Esophagus muscularis mucosa (tissue), 4 donors: ENCODE measurements around the gene USP22. TPM values are rescaled to one million over a fixed set of nuclear protein-coding genes. Genes with fewer than 3 reads are reported as not detected.
A peak's percentile ranks its signal among the peaks of the same experiment; 100 is the strongest.

ENCODE experiments used
- DNase-seq: peaks from one replicate; pipeline ENCODE4 v3.0.0-alpha.2; 2017; ENCODE audit errors: extremely low spot score
- H3K27ac ChIP-seq, 4 donors: fragments of 200-600 bp; sonication (generic); replicated peaks in 1 of 4; 1 replicate in 3 of 4; 2 replicates in 1 of 4; pipeline ENCODE4 v1.5.1; 2016 to 2019; ENCODE audit warnings: mild to moderate bottlenecking in 1 of 4
- H3K27me3 ChIP-seq, 4 donors: fragments of 200-600 bp; sonication (generic); one replicate each; pipeline versions ENCODE4 v1.5.1 to v1.6.0; 2016 to 2019
- H3K36me3 ChIP-seq, 4 donors: fragments of 200-600 bp; sonication (generic); one replicate each; pipeline ENCODE4 v1.5.1; 2016 to 2019
- H3K4me1 ChIP-seq, 4 donors: fragments of 200-600 bp; sonication (generic); one replicate each; pipeline ENCODE4 v1.5.1; 2016 to 2019
- H3K4me3 ChIP-seq, 4 donors: fragments of 200-600 bp; sonication (generic); 1 replicate in 2 of 4; 2 replicates in 2 of 4; pipeline ENCODE4 v1.5.1; 2016 to 2019; ENCODE audit warnings: mild to moderate bottlenecking in 4 of 4, moderate library complexity in 1 of 4
- H3K9me3 ChIP-seq, 4 donors: fragments of 200-600 bp; sonication (generic); 1 replicate in 3 of 4; 2 replicates in 1 of 4; pipeline ENCODE4 v1.5.1; 2016 to 2019
- EP300 ChIP-seq: sonication (generic); formaldehyde crosslinking; IDR thresholded peaks from one replicate; pipeline ENCODE4 v1.6.1; 2017; ENCODE audit warnings: antibody characterized with exemption
- POLR2A ChIP-seq: fragments of 450-650 bp; IDR thresholded peaks from one replicate; pipeline ENCODE4 v1.6.1; 2017; ENCODE audit warnings: antibody characterized with exemption, moderate library complexity, mild to moderate bottlenecking, low read depth
- POLR2AphosphoS5 ChIP-seq, 2 donors: sonication (generic); formaldehyde crosslinking; IDR thresholded peaks; one replicate each; pipeline ENCODE4 v1.6.1; 2017; ENCODE audit warnings: antibody characterized with exemption in 2 of 2
- WGBS: methylation state at CpG from one replicate; pipeline ENCODE4 v1.1.5; 2018; 5-methylcytosine and 5-hydroxymethylcytosine counted together
- intact Hi-C: fragments of 100-400 bp; cut with DNase I; formaldehyde crosslinking; loops from one replicate; pipeline ENCODE4 v1.15.1; 2023
- total RNA-seq, 4 donors: library from RNA; depleted of rRNA; stranded (reverse); fragments of >200 nt; gene quantifications; one replicate each; pipeline versions ENCODE4 v1.1.0 to v1.2.1, GENCODE V29; 2016
- TF ChIP-seq, protein P1 (sequence below), 3 experiments: fragments of 200-600 bp in 2 of 3; fragments of 450-650 bp in 1 of 3; sonication (generic) in 2 of 3; IDR thresholded peaks; one replicate each; pipeline ENCODE4 v1.5.1; 2017 to 2019; ENCODE audit warnings: antibody characterized with exemption in 3 of 3, mild to moderate bottlenecking in 2 of 3, moderate library complexity in 1 of 3

The USP22 gene
- total RNA-seq, 4 donors from 2014 or later, result 78.5 to 135 (median 112) TPM

DNA sequence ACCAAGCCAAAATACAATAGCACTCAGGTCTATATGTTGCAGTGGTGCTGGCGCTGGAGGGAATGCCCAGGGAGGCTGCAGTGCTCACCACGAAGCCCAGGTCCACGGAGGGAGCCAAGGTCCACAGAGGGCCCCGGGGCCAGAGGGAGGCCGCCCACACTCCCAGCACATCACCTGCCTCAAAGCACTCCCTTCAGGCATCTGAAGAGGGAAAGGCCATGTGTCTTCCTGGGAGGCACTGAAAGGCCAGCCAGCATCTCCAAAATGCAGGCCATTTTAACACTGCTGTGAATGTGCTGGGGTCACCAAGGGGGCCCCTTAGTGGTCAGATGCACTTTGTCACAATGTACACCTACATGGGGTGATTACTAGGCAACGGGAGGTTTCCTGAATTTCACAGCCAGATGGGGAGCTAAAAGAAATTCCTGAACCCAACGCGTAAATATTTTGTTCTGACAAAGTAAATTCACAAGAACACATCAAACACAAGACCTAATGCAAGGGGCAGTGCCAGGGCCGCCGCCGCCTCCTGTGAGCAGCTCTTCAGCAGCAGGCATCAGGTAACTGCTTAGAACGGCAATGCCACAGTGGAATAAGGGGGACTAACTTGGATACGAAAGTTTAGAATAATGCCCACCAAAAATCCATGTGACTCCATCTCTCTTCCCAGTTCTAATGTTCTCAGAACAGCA lies 42.8 kb downstream of the USP22 start:
- TF ChIP-seq, protein P1, sequence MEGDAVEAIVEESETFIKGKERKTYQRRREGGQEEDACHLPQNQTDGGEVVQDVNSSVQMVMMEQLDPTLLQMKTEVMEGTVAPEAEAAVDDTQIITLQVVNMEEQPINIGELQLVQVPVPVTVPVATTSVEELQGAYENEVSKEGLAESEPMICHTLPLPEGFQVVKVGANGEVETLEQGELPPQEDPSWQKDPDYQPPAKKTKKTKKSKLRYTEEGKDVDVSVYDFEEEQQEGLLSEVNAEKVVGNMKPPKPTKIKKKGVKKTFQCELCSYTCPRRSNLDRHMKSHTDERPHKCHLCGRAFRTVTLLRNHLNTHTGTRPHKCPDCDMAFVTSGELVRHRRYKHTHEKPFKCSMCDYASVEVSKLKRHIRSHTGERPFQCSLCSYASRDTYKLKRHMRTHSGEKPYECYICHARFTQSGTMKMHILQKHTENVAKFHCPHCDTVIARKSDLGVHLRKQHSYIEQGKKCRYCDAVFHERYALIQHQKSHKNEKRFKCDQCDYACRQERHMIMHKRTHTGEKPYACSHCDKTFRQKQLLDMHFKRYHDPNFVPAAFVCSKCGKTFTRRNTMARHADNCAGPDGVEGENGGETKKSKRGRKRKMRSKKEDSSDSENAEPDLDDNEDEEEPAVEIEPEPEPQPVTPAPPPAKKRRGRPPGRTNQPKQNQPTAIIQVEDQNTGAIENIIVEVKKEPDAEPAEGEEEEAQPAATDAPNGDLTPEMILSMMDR (IDR thresholded peaks at IDR 0.05), result no peak
- TF ChIP-seq POLR2AphosphoS5 (IDR thresholded peaks at IDR 0.05), result no peak
- TF ChIP-seq EP300, result no peak
- no peak for TF ChIP-seq POLR2A
- Histone ChIP-seq H3K4me1 (peaks cover 47 to 78% (median 57%) of the 10 kb centered on the region in 4 donors), H3K27ac (peak overlapping the region; percentile 52 to 69 (median 60)), H3K27me3 (no peaks in the 10 kb centered on the region), H3K36me3 (peaks cover 28 to 55% (median 49%) of the 10 kb centered on the region in 4 donors), H3K4me3 (no peak overlapping the region), H3K9me3 (no peaks in the 10 kb centered on the region)
- intact Hi-C loops, result loop anchor here (10.0 kb wide), 2 partner anchors 65 to 775 kb away; no protein-coding TSS in a partner anchor
- 71% methylated on average over 13 of the region's 13 CpGs for WGBS
- DNase-seq, result no peak

DNA sequence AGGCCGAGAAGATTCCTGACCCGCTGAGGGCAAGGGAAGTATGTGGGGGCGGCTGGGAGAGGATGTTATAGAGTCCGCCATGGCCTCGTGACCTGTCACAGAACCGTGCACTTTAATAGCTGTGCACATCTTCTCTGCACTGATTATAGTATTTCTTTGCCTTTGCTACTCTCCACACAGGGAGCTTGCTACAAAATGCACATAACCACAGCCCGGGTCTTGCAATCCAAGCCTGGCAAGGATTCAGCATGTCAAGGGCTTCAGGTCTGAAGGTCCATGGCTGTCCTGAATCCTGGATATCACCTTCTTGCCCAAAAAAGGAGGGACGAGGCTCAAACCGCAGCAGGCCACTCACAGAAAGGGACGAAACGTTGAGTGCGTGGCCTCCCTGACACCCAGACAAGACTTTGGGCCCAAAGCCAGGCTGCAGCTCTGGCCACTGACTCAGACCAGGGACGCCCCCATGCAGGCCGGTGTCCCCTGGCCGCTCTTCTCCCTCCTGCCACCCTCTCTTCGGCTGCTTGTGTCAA lies 43.7 kb downstream of the USP22 start:
- intact Hi-C loops, result loop anchor here (10.0 kb wide), 2 partner anchors 64 to 774 kb away; no protein-coding TSS in a partner anchor
- Histone ChIP-seq H3K9me3 (no peaks in the 10 kb centered on the region), H3K36me3 (peaks cover 20 to 46% (median 40%) of the 10 kb centered on the region in 4 donors), H3K27me3 (no peaks in the 10 kb centered on the region), H3K27ac (peak overlapping the region; percentile 52 to 69 (median 60)), H3K4me3 (no peak overlapping the region), H3K4me1 (peaks cover 47 to 69% (median 57%) of the 10 kb centered on the region in 4 donors)
- TF ChIP-seq, protein P1 (IDR thresholded peaks at IDR 0.05), result no peak
- no peak for TF ChIP-seq POLR2AphosphoS5 (IDR thresholded peaks at IDR 0.05)
- TF ChIP-seq EP300, result no peak
- no peak for TF ChIP-seq POLR2A
- no peak for DNase-seq
- 37% methylated on average over 16 of the region's 16 CpGs for WGBS

DNA sequence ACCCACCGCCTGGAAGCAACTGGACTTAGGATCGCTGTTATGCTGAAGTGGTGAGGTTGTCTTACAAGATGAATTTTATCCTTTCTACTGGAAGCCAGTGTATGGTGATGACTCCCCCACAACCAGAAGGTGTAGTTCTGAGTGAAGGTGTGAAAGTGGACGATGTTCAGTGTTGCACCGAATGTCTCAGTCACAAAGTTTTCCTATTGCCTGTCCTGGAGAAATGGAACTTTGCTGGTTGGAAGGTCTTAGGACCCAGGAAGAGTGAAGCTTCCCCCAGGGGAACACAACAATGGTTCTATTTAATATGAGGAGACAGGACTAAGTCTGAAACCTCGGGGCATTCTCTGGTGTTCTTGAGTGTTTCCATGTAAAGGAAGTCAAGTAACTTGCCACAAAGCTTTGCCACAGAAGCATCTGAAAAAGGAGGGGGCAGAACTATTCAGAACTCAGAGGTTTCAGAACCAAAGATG lies 44.2 kb downstream of the USP22 start:
- Histone ChIP-seq H3K4me3 (no peak overlapping the region), H3K27ac (peak overlapping the region in 3 of 4 donors; percentile 57 to 69 (median 62)), H3K4me1 (peaks cover 47 to 68% (median 57%) of the 10 kb centered on the region in 4 donors), H3K9me3 (no peaks in the 10 kb centered on the region), H3K36me3 (peaks cover 16 to 41% (median 35%) of the 10 kb centered on the region in 4 donors), H3K27me3 (no peaks in the 10 kb centered on the region)
- intact Hi-C loops, result loop anchor here (10.0 kb wide), 2 partner anchors 64 to 774 kb away; no protein-coding TSS in a partner anchor
- TF ChIP-seq POLR2A, result no peak
- DNase-seq, result no peak
- WGBS, result 72% methylated on average over 5 of the region's 5 CpGs

DNA sequence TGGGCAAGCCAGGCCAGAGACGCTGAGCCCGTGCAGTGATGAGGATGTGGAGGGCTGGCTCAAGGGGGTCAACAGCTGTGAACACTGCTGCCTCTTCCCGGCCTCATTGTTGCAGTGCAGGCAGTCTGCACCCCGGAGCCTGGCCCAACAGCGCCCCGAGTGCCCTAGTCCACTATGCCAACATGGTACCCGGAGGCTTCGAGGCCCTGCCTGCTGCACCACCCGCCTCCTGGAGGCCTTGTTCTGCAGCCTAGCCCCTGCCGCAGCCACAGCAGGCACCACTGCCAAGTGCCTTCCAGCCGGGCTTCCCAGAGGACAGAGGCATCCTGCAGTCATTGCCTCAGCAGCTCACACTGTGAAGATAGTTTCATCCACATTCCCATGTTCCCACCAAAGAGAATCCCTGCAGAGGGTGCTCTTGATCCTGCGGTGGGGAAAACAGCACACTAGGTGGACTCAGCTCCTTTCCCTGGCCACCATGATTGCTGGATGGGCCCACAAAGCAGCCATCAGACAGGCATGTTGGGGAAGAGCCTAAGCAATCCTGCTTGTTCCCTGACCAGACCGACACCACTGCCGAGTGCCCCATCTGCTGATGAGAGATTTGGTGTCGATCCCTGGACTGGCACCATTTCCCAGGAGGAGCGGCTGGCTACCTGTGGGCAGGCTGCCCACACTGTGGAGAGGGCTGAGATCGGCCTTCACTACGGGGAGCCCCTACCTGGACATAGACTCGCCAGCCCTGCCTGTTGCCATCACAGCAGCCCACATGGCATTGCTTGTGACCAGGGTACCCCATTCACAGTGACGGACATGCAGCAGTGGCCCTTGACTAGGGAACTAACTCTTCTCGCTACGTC lies 44.9 kb downstream of the USP22 start:
- TF ChIP-seq POLR2AphosphoS5 (IDR thresholded peaks at IDR 0.05) (no peak), POLR2A (no peak), EP300 (no peak)
- TF ChIP-seq, protein P1 (IDR thresholded peaks at IDR 0.05), result no peak
- Histone ChIP-seq H3K27ac (peak overlapping the region in 3 of 4 donors; percentile 57 to 69 (median 62)), H3K36me3 (peaks cover 10 to 35% (median 28%) of the 10 kb centered on the region in 4 donors), H3K27me3 (no peaks in the 10 kb centered on the region), H3K4me1 (peaks cover 47 to 70% (median 62%) of the 10 kb centered on the region in 4 donors), H3K4me3 (no peak overlapping the region), H3K9me3 (no peaks in the 10 kb centered on the region)
- no peak for DNase-seq
- intact Hi-C loops, result loop anchor here (10.0 kb wide), 2 partner anchors 63 to 773 kb away; no protein-coding TSS in a partner anchor
- WGBS, result 89% methylated on average over 10 of the region's 22 CpGs
